ENCODE data around the gene GAREM1. TPM values are rescaled to one million over a fixed set of nuclear protein-coding genes. Genes with fewer than 3 reads are reported as not detected.

Gene GAREM1
- total and polyA plus RNA-seq, 2 donors (not counting 3 experiments of a cell fraction or from before 2014, with no cell fraction given): 0.69 to 1.0 TPM

DNA sequence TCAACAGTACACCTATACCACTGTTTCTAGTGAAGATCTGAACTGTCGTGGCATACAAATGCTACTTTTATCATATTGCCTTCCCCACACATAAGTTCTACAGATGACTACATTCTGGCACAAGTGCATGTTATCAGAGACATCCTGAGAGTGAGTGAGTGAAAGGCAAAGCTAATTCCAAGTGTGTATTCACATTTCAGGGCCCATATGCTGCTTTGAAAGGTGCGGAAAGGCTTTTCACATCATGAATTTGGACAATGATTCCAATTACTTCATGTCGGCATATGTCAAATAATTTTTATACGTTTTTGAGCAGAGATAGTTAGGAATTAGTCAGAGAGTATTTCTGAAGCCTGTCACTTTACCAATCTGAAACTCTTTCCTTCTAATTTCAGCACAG is 101.7 kb downstream of the GAREM1 start:
- TF ChIP-seq MYC (IDR thresholded peaks at IDR 0.05; ENCODE audit: low read depth, low read length) (no peak), GATA2 (IDR thresholded peaks at IDR 0.05; ENCODE audit: insufficient read depth, insufficient read length, low read depth, low read length) (no peak), JUN (IDR thresholded peaks at IDR 0.05; ENCODE audit: borderline replicate concordance, insufficient read depth, insufficient read length, low read depth) (no peak), EZH2 (IDR thresholded peaks at IDR 0.05; ENCODE audit: borderline replicate concordance, low read depth, low read length, severe bottlenecking) (no peak), FOS (IDR thresholded peaks at IDR 0.05; ENCODE audit: borderline replicate concordance, insufficient read depth, low read length) (no peak), POLR2A (IDR thresholded peaks at IDR 0.05; ENCODE audit: low read depth, low read length) (no peak), POLR2AphosphoS5 (IDR thresholded peaks at IDR 0.05; ENCODE audit: insufficient read depth, low read depth, low read length) (no peak)
- TF ChIP-seq, protein P1, sequence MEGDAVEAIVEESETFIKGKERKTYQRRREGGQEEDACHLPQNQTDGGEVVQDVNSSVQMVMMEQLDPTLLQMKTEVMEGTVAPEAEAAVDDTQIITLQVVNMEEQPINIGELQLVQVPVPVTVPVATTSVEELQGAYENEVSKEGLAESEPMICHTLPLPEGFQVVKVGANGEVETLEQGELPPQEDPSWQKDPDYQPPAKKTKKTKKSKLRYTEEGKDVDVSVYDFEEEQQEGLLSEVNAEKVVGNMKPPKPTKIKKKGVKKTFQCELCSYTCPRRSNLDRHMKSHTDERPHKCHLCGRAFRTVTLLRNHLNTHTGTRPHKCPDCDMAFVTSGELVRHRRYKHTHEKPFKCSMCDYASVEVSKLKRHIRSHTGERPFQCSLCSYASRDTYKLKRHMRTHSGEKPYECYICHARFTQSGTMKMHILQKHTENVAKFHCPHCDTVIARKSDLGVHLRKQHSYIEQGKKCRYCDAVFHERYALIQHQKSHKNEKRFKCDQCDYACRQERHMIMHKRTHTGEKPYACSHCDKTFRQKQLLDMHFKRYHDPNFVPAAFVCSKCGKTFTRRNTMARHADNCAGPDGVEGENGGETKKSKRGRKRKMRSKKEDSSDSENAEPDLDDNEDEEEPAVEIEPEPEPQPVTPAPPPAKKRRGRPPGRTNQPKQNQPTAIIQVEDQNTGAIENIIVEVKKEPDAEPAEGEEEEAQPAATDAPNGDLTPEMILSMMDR (IDR thresholded peaks at IDR 0.05; ENCODE audit: extremely low read depth in 1 of 2, insufficient read depth in 1 of 2, low read depth in 1 of 2, low read length in 2 of 2): no peak
- TF ChIP-seq, protein P2, sequence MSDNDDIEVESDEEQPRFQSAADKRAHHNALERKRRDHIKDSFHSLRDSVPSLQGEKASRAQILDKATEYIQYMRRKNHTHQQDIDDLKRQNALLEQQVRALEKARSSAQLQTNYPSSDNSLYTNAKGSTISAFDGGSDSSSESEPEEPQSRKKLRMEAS (IDR thresholded peaks at IDR 0.05; ENCODE audit: insufficient read depth, insufficient read length): no peak
- ChIA-PET POLR2A (no interaction called here), CTCF (no interaction called here)
- Histone ChIP-seq H3K4me1 (ENCODE audit: control insufficient read depth, extremely low read depth, insufficient read depth, low read length) (peaks cover 3% of the 10 kb centered on the region), H3K9me3 (replicated peaks; ENCODE audit: control insufficient read depth, insufficient read depth, low read length) (no peaks in the 10 kb centered on the region), H3K9ac (replicated peaks; ENCODE audit: extremely low read depth, insufficient read depth, low read length) (no peak overlapping the region), H2AFZ (ENCODE audit: low read depth, low read length) (no peak overlapping the region), H4K20me1 (replicated peaks; ENCODE audit: control insufficient read depth, extremely low read depth, insufficient read depth, low read length) (no peaks in the 10 kb centered on the region), H3K27me3 (ENCODE audit: control insufficient read depth in 2 of 2, insufficient read depth in 2 of 2, low read length in 2 of 2) (no peaks in the 10 kb centered on the region), H3K4me2 (ENCODE audit: insufficient read depth, low read length) (no peak overlapping the region), H3K79me2 (ENCODE audit: control insufficient read depth, insufficient read depth, low read length) (no peaks in the 10 kb centered on the region), H3K36me3 (ENCODE audit: control insufficient read depth in 2 of 2, extremely low read depth in 1 of 2, insufficient read depth in 2 of 2, low read length in 2 of 2) (no peaks in the 10 kb centered on the region), H3K27ac (ENCODE audit: insufficient read depth, low read depth, low read length) (no peak overlapping the region), H3K9me1 (replicated peaks; ENCODE audit: control insufficient read depth, extremely low read depth, insufficient read depth, low read length) (no peaks in the 10 kb centered on the region), H3K4me3 (replicated peaks in 1 of 3; ENCODE audit: insufficient read depth in 1 of 3, low read depth in 1 of 3, low read length in 3 of 3) (no peak overlapping the region)
- BruUV-seq (replicated peaks): no TSS peak
- FAIRE-seq (no peak), DNase-seq (ENCODE audit: low read depth, low spot score) (no peak)
- dilution Hi-C loops (cut with MboI; ENCODE audit: extremely low pct_ligation_motif_present, low sequenced_read_pairs) (no loop called here), intact Hi-C loops (cut with micrococcal nuclease) (no loop called here)

Measured in endothelial cell of umbilical vein (primary cell).